Omental fat pad (tissue), 4 donors: Measurements from ENCODE around the gene CDK4. TPM values are rescaled to one million over a fixed set of nuclear protein-coding genes. Genes with fewer than 3 reads are reported as not detected.

Experiments used
- ATAC-seq: fragments of 150-250 bp; one replicate; pipeline ENCODE4 v1.9.1; 2016; ENCODE audit warnings: mild to moderate bottlenecking, moderate library complexity; ENCODE audit not compliant: low FRiP score
- DNase-seq: peaks from one replicate; pipeline ENCODE4 v3.0.0-alpha.2; 2019; ENCODE audit warnings: low spot score
- CTCF ChIP-seq, 3 donors: fragments of 450-650 bp; IDR thresholded peaks; one replicate each; pipeline ENCODE4 v1.5.1; 2016 to 2017; ENCODE audit warnings: antibody characterized with exemption in 3 of 3, mild to moderate bottlenecking in 3 of 3, moderate library complexity in 2 of 3
- total RNA-seq, 4 donors: library from RNA; depleted of rRNA; stranded (reverse); fragments of >200 nt; gene quantifications; one replicate each; pipeline ENCODE4 v1.1.0, GENCODE V29; 2016

The CDK4 gene
- total RNA-seq, 4 donors from 2014 or later: 81.9 to 96.2 (median 89.0) TPM

- no peak for TF ChIP-seq CTCF (IDR thresholded peaks at IDR 0.05)
- DNase-seq (no peak), ATAC-seq (no peak)
These were observed 17.5 kb downstream of the CDK4 start for GRCh38 chr12:57734591-57734990.

GRCh38 chr12:57733928-57734327 is 18.2 kb downstream of the CDK4 start:
- no peak for TF ChIP-seq CTCF (IDR thresholded peaks at IDR 0.05)
- ATAC-seq (no peak), DNase-seq (no peak)

DNA sequence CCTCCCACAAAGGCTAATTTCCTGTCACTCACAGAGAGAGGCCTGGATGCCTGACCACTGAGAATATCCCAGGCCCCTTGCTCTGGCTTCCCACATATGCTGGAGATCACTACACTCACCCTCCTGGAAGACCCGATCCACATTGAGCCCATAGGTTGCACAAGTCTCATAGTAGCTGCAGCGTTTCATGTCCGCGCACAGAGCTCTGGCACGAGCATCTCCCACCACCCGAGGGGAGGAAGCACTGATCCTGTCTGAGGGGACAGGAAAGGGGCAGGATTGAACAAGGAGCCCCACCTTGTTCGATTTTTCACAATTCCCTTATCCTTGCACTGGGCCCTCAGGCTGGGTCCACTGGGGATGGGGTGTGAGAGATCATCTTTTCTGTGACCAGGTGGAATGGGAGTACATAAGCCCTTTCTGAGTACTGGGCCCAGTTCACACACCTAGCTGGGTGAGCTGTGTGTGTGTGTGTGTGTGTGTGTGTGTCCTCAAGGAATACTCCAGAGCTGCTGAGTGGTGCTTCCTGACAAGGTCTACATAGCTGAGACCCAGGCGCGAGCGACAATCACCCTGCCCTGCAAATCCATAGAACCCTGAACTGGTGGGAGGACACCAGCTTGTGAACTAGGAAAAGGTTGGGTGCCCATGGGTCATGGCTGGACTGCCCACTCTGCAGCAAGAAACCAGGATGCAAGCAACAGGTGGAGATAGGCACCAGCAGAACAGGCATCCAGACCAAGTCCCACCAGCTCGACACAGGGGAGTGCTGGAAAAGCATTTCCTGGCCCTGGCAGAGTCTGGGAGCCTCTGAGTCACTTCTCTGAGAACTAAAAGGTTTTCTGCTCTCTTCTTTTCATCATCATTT is 19.1 kb downstream of the CDK4 start:
- no peak for TF ChIP-seq CTCF (IDR thresholded peaks at IDR 0.05)
- no peak for ATAC-seq
- DNase-seq: no peak

- TF ChIP-seq CTCF (IDR thresholded peaks at IDR 0.05): no peak
- ATAC-seq (no peak), DNase-seq (no peak)
These were observed 19.8 kb downstream of the CDK4 start for GRCh38 chr12:57732270-57732669.

DNA sequence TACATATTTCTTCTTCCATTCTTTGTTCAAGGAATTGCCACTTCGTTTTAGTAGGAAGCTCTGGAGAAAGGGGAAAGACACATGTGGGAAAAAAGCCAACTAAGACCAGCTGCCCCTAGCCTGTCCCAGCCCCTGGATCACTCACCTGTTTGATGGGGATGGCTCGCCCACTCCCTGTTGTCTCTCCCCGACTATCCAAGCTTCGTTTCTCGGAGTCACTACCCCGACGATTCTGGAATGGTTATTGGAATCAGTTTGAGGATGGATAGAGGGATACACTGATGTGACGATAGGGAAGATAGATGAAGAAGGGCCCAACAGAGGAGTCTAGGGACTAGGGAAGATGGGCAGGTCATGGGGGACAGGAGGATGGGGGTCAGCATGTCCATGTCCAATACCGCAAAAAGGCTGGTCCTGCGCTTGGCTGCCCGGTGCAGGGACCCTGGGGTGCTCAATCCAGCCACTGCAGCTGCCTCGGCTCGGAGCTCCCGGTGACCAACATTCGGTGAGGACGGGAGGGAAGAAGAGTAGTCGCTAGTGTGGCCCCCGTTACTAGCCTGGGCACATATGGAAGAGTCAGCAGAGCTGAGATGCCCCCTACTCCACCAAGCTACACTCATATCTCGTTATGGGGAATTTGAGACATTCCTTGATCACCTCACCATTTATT is 20.6 kb downstream of the CDK4 start:
- no peak for TF ChIP-seq CTCF (IDR thresholded peaks at IDR 0.05)
- ATAC-seq (no peak), DNase-seq (no peak)

GRCh38 chr12:57730336-57731067 is 21.6 kb downstream of the CDK4 start:
- ATAC-seq: no peak
- no peak for DNase-seq

More at GRCh38 chr12:57730336-57731067, 21.6 kb downstream of the CDK4 start:
- no peak for TF ChIP-seq CTCF (IDR thresholded peaks at IDR 0.05)
